GM18502 (cell line): ENCODE data around the gene DACT1.
"Not testable (repeated sequence)": the region's sequence is repeated elsewhere in the genome, so short reads cannot be mapped to it uniquely, and the experiment has no call there.

Experiments
- ATAC-seq: cut with Tn5 transposase; IDR thresholded peaks from one replicate; pipeline ENCODE4 v1.9.1; 2021; ENCODE audit warnings: mild to moderate bottlenecking; ENCODE audit not compliant: unreplicated experiment, poor library complexity

Gene DACT1, protein sequence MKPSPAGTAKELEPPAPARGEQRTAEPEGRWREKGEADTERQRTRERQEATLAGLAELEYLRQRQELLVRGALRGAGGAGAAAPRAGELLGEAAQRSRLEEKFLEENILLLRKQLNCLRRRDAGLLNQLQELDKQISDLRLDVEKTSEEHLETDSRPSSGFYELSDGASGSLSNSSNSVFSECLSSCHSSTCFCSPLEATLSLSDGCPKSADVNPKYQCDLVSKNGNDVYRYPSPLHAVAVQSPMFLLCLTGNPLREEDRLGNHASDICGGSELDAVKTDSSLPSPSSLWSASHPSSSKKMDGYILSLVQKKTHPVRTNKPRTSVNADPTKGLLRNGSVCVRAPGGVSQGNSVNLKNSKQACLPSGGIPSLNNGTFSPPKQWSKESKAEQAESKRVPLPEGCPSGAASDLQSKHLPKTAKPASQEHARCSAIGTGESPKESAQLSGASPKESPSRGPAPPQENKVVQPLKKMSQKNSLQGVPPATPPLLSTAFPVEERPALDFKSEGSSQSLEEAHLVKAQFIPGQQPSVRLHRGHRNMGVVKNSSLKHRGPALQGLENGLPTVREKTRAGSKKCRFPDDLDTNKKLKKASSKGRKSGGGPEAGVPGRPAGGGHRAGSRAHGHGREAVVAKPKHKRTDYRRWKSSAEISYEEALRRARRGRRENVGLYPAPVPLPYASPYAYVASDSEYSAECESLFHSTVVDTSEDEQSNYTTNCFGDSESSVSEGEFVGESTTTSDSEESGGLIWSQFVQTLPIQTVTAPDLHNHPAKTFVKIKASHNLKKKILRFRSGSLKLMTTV

DNA sequence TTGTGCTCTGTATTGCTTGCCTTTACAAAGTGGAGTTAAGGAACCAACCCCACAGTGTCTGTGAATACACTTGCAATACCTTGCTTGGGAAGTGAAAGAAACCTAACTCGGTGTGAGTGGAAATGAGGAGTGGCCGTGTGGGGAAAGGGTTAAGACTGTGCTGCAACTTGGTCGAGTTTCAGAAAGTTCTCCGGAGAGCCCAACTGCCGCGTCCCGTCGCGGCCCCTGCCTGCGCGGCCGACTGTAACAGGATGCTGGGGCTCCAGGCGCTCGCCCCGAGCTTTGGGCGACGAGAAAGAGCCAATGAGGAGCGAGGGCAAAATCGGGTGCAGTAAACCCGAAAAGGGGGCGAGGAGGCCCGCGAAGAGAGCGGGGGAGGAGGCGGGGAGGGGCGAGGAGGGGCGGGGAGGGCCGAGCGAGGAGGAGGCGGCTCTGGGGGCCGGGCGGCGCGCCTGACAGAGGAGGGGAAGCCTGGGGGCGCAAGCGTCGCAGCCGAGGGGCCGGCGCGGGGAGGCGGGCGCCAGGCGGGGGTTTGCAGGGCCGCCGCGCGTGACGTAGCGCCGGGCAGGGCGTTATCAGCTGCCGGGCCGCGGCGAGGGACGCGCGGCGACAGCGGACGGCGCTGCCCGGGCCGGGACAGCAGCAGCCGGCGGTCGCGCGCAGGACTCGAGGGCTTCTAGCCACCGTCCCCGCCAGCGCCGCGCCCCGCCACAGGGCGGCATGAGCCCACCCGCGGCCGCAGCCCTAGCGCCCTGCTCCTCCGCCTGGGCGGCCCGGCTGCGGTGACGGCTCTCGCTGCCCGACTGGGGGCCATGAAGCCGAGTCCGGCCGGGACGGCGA lies at the start of gene DACT1:
TSS of gene DACT1 (plus strand) at position 572 of the 840 bp plus-strand sequence. CDS start at position 813, 241 bp downstream.
- ATAC-seq = peak; percentile 48

DNA sequence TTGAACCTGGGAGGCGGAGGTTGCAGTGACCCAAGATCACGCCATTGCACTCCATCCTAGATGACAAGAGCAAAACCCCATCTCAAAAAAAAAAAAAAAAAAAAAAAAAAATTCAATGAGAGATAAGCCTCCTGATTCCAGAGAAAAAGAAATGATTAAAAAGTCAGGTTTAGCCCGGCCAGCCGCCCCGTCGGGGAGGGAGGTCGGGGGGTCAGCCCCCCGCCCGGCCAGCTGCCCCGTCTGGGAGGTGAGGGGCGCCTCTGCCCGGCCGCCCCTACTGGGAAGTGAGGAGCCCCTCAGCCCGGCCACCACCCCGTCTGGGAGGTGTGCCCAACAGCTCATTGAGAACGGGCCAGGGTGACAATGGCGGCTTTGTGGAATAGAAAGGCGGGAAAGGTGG lies 49.4 kb upstream of the DACT1 start:
- not testable (repeated sequence) for ATAC-seq

DNA sequence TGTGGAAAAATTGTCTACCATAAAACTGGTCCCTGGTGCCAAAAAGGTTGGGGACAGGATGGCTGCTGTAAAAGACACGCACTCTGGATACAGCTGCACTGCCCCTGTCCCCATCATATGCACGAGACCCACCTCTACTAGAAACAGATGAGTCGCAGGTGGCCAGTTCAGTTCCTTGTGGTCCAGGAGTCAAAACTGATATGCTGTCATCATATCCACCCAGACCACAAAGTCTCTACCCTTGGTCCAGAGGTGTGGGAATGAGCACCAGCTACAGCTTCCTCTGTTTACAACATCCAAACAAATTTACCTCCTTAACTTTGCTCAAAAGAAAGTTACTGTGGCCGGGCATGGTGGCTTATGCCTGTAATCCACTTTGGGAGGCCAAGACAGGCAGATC lies 43.8 kb upstream of the DACT1 start:
- ATAC-seq = no peak

DNA sequence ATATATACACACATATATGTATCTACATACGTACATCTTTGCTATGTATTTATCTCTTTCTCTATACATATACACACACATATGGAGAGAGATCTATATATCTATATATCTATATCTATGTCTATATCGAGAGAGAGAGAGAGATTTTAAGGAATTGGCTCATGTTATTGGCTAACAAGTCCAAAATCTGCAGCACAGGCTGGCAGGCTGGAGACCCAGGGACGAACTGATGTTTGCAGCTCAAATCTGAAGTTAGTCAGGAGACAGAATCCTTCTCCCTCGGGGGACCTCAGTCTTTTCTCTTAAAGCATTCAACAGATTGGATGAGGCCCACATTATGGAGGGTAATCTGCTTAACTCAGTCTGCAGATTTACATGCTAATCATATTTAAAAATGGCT lies 40.7 kb upstream of the DACT1 start:
- ATAC-seq = no peak

DNA sequence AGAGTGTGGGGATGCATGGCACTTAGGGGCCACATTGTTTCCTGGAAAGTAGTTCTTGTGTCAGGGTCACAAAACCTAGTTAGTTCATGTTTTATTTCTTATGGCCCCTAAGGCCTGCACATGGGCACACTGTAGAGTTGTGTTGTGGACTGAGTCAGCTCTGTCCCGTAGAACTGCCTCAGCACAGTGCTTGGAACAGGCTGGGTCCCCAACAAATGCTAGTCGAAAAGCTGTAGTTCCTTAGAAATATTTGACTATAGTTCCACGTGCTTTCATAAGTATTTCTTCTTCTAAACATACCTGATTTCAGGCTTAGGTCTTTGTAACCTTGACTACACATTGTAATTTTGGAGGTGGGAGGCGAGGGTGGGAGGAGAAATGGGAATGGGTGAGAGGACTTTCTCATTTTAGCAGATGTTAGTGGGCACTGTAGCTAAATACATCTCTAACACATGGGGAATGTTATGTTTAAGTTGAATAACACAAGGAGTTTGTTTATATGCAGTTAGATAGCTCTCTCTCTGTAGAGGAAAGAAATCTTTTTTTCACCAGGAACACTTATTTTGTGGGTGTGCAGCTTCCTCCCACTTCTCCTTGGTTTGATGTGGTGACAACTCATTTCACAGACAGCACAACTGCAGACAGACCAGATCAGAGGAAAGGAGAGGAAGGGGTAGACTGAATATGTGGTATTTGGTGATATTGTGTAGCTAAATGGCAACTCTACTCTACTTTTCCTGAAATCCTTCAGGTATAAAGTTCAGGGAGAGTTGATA lies 39.5 kb upstream of the DACT1 start:
- ATAC-seq = no peak

DNA sequence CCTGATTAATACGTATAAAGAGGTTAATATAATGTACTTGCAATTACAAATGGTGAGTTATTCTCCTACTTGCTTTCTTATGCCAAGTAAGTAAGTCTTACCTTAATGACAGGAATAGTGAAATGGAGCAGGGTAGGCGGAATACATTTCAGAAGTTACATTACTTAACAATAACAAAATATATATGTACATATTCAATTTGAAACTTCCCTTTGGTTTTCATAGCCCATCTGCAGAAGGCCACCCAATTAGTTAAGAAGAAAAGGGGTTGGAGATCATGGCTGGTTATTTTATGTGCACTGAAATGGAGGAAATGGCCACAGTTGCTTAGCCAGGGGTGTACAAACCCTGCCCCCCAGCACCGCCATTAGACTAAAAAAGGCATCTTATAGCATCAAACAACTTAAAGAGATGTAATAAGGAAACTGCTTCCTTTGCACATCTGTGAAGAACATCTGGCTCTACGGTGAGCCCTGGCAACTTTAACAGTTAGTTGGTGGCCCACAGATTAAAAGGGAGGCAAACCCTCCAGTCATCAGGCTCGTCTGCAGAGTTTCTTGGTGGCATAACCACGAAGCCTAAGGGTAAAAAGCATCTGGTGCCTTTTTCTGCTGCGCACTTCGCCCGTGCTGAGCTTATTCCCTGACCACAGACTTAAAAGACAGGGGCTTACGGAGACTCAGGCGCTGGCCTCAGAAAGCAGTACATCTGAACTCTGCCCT lies 38.8 kb upstream of the DACT1 start:
- no peak for ATAC-seq

DNA sequence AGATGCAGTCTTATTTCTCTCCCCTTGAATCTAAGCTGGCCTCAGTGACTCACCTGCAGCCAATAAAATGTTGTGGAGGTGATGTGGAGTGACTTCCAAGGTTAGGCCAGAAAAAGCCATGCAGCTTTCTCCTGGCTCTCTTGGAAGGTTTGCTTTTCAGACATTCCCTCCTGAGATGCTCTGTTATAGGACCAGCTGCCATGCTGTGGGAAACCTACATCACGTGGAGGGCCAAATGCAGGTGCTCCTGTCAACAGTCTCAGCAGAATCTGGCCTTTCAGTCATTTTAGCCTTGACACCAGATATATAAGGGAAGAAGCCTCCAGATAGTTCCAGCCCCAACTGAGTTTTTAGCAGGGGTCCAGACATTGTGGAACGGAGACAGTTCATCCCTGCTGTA lies 38.1 kb upstream of the DACT1 start:
- ATAC-seq = no peak

DNA sequence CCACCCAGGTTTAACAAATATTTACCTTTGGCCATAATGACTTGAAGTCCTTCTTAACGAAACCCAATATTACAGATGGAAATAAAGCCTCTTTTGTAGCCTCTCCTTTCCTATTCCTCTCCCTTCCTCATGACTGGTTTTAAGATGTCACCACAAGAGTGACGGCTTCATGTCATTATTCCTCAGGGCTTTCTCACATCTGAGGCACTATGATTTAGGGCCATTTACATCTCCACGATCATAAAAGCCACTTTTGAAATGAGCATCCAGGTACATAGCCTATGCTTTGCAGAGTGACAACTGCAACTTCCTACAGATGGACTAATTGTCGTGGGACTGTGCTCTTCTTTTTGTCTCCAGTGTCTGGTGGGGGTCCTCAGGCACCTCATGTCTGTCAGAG lies 32.3 kb upstream of the DACT1 start:
- no peak for ATAC-seq

DNA sequence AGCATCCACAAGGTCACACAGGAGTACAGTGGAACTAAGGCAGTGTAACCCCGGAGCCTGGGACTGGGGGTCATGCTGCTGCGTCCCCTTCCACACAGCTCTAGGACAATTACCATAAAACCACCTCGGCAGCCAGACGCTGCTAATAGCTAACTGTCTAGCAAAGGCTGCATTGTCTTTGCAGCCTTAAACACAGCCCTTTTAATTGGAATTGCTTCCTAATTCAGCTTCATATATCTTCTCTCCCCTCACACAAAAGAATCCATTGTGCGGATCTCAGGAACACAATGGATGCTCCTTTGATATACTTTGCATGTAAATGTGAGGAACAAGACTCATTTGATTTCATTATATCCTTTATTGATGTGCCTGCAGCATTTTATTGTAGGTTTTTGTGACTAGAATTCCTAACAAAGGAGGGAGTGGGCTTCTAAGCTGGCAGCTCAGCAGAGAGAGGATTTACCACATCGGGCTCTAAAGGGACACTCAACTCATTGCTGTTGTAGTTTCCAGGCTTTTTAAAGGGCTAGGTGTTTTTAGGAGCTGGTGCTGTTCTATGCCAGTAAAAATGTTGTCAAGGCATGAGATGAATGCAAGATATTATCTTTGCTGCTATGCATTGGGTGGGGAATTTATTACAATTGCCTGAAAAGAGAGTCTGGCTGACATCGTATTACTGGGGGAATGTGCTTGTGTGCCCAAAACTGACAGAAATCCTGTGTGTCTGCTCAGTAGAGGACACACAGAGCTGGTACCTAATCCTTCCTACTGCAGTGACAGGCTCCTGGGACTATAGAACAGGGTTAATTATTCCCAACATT lies 30.4 kb upstream of the DACT1 start:
- no peak for ATAC-seq

DNA sequence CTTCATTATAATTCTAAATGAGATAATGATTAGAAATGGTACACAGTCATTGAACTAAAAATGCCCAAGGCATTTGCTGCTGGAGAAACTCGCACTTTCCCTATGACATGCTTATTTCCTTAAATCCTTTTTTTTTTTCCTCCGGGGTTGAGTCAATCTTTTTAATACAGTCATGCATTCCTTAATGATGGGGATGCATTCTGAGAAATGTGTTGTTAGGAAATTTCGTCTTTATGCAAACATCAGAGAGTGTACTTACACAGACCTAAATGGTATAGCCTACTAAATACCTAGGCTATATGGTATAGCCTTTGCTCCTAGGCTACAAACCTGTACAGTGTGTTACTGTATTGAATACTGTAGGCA lies 29.8 kb upstream of the DACT1 start:
- no peak for ATAC-seq

DNA sequence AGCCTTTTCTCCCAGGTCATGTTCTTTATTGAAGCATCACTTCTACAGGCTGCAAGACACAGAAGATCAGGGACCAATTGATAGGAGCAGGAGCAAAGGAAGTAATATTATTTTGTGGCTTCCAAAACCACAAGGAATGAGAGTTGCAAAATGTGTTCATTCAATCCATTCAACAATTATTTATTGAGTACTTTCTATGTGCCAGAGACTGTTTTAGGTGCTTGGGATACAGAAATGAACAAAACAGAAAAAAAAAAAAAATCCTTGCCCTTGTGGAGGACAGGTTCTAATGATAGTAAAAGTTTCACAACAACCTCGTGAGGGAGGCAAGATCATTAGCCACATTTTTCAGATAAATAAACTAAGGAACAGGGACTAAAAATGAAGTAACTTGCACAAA lies 20.1 kb upstream of the DACT1 start:
- no peak for ATAC-seq

DNA sequence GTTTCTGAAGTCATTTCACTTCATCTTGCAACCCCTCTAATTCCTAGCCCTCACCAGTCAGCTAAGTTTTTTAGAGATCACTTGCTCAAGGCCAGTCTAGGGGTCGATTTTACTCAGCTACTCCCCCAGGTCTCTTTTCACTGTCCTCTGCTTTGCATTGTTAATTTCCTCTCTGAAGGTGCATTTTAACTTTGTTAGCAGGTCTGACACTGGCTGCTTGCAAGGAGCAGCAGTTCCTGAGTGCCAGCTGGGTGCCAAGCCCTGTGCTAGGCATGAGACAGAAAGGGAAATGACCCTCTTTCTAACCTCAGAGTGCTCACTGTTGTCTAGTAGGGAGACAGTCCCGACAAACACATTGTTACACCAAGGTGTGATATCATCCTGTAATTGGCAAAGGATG lies 17.8 kb upstream of the DACT1 start:
- no peak for ATAC-seq

DNA sequence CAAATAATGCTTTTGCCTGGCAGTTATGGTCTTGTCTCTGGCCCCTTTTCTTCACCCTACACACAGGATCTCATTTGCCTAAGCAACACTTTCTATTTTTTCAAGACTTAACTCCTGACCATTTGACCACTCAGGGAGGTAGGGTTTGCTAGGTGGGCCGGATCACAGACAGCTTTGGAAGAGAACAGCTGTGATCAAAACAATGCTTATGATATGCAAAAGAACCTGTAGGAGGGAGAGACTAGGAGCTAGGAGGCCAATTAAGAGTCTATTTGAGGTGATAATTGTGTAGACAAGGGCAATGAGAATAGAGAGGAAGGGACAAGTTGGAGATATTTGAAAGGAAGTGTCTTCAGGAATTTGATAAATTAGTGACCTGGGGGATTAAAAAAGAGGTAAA lies 12.3 kb upstream of the DACT1 start:
- ATAC-seq = no peak

DNA sequence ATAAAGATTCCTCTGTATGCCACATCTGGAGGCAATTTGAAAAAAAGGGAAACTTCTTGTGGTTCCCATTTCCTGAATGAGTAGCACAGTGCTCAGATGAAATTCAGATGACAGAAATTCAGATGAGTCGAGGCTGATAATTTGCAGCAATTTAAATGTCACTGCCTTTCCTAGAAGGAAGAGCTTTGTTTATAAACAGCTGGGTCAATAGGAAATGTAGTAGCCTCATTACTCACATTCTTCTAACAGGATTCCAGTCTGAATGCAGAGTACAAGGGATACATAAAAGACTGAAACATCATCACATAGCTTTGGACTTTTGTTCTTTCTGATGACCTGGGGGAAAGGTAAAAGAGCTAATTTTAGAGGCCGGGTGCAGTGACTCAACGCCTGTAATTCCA lies 11.3 kb upstream of the DACT1 start:
- no peak for ATAC-seq

DNA sequence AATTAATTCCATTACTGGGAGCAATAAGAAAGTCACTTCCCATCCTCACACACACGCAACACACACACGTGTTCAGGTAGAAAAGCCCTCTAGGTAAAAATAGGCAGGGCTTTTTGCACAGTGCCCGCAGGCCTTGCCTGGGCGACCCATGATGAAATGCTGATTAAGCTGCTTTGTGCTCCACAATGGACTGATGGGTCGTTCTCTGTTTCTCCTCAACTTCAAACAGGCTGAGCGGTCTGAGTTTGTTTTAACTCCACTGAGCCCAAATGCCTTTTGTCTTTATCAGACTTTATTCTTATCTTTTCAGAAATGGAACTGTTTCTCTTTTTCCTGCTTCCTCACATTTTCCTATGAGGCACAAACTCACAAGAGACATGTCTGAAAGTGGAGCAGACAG lies 9.4 kb upstream of the DACT1 start:
- no peak for ATAC-seq

DNA sequence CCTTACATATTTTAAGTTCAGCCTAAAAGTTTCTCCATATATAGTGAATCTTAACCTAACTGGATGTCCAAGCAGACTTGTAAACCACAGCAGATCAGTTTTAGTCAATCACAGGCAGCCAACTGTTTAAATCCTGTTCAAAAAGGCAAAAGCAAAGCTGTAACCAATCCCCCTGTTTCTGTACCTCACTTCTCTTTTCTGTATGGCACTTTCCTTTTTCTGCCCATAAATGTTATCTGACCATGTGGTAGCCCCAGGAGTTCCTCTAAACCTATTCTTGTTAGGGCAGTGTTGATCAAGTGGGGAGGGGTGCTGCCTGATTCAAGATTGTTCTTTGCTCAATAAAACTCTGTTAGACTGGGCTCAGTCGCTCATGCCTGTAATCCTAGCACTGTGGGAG lies 8.5 kb upstream of the DACT1 start:
- no peak for ATAC-seq

DNA sequence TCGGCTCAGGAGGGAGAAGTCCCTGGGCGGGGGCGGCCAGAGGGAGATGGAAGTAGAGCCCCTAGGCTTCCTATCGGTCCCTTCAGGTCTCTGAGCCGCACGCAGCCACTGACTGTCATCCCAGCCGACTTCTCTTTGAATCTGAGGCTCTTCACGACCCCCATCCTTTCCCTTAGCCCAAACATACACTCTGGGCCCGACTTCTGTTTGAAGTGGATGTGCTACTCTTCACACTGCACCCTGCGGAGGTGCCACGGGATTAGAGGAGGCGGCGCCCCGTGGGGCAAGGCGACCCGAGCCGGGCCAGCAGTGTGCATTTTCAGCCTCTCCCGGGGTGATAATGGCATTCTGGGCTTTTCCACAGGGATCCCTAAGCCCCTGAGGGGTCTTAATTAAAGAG lies 6.0 kb upstream of the DACT1 start:
- ATAC-seq = no peak

DNA sequence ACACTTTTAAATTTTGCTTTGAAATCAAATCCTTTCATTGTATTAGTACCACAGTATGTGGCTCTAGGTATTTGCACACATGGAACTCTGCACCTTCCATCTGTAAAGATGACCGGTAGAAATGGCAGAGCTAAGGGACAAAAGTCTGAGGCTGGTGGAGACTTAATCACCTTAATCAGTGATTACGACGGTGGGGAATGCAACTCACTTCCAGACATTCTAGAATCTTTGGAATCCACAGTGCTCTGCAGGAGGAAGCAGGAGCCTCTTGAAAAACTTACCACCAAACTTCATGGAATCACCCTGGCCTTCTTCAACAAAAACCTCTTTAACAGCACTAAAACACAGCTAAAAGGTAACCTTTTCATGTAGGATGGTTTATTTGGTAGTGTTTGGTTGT lies 3.9 kb upstream of the DACT1 start:
- no peak for ATAC-seq
